ENCODE measurements around the gene RBMX2.
"Not testable (repeated sequence)": the region's sequence is repeated elsewhere in the genome, so short reads cannot be mapped to it uniquely, and the experiment has no call there.

The RBMX2 gene

GRCh38 chrX:130426531-130426930, 24.7 kb downstream of the RBMX2 start:
- Histone ChIP-seq H3K27ac (replicated peaks; ENCODE audit: low read length) (no peak overlapping the region), H2BK120ac (ENCODE audit: low read depth, low read length) (no peak overlapping the region), H4K8ac (ENCODE audit: low read depth, low read length) (no peak overlapping the region), H3K4me2 (ENCODE audit: insufficient read depth, low read length, poor library complexity, severe bottlenecking) (no peak overlapping the region), H2BK15ac (ENCODE audit: low read length) (no peak overlapping the region), H3K27me3 (ENCODE audit: control insufficient read depth in 3 of 3, insufficient read depth in 3 of 3, low read depth in 1 of 3, low read length in 3 of 3) (peaks cover 0 to 22% (median 0%) of the 10 kb centered on the region in 3 experiments), H2BK12ac (ENCODE audit: low read length) (no peak overlapping the region), H3K9ac (ENCODE audit: low read depth, low read length, poor library complexity) (no peak overlapping the region), H3K79me1 (ENCODE audit: low read depth, low read length) (no peaks in the 10 kb centered on the region), H3K4ac (ENCODE audit: low read length) (no peak overlapping the region), H3K9me3 (replicated peaks in 1 of 2; ENCODE audit: control insufficient read depth in 2 of 2, insufficient read depth in 1 of 2, low read depth in 1 of 2, low read length in 2 of 2) (no peaks in the 10 kb centered on the region), H3K4me1 (ENCODE audit: control insufficient read depth in 2 of 2, insufficient read depth in 1 of 2, low read depth in 1 of 2, low read length in 2 of 2) (no peaks in the 10 kb centered on the region), H2AK5ac (ENCODE audit: low read depth, low read length) (no peak overlapping the region), H2BK5ac (ENCODE audit: low read length) (no peak overlapping the region), H3K14ac (ENCODE audit: low read length) (no peak overlapping the region), H3K4me3 (ENCODE audit: low read length in 2 of 2) (no peak overlapping the region), H3K18ac (ENCODE audit: low read length) (no peak overlapping the region), H3K36me3 (replicated peaks in 1 of 2; ENCODE audit: control insufficient read depth in 2 of 2, insufficient read depth in 2 of 2, low read length in 2 of 2) (no peaks in the 10 kb centered on the region), H3K23ac (ENCODE audit: low read depth, low read length, poor library complexity) (no peak overlapping the region), H2AFZ (ENCODE audit: low read length) (no peak overlapping the region), H4K91ac (ENCODE audit: low read depth, low read length, poor library complexity) (no peak overlapping the region)
- WGBS, 2 donors (ENCODE audit: extremely low coverage in 2 of 2, insufficient read length in 2 of 2, insufficient replicate concordance in 1 of 2) = no CpG with 5 or more reads among the region's 6 CpGs
- no peak for DNase-seq (ENCODE audit: low spot score)

- not testable (repeated sequence) for H3K4ac ChIP-seq (ENCODE audit: low read length); H2BK5ac ChIP-seq (ENCODE audit: low read length); H3K4me1 ChIP-seq (ENCODE audit: control insufficient read depth in 2 of 2, insufficient read depth in 1 of 2, low read depth in 1 of 2, low read length in 2 of 2); H3K18ac ChIP-seq (ENCODE audit: low read length); H3K27ac ChIP-seq (replicated peaks; ENCODE audit: low read length); H2BK15ac ChIP-seq (ENCODE audit: low read length); H2BK120ac ChIP-seq (ENCODE audit: low read depth, low read length); H4K91ac ChIP-seq (ENCODE audit: low read depth, low read length, poor library complexity); H3K4me2 ChIP-seq (ENCODE audit: insufficient read depth, low read length, poor library complexity, severe bottlenecking); H3K79me1 ChIP-seq (ENCODE audit: low read depth, low read length); H3K36me3 ChIP-seq (replicated peaks in 1 of 2; ENCODE audit: control insufficient read depth in 2 of 2, insufficient read depth in 2 of 2, low read length in 2 of 2); H2BK12ac ChIP-seq (ENCODE audit: low read length); H2AK5ac ChIP-seq (ENCODE audit: low read depth, low read length); H3K14ac ChIP-seq (ENCODE audit: low read length); H3K23ac ChIP-seq (ENCODE audit: low read depth, low read length, poor library complexity); H2AFZ ChIP-seq (ENCODE audit: low read length); H4K8ac ChIP-seq (ENCODE audit: low read depth, low read length); H3K9ac ChIP-seq (ENCODE audit: low read depth, low read length, poor library complexity); H3K4me3 ChIP-seq (ENCODE audit: low read length in 2 of 2); H3K9me3 ChIP-seq (replicated peaks in 1 of 2; ENCODE audit: control insufficient read depth in 2 of 2, insufficient read depth in 1 of 2, low read depth in 1 of 2, low read length in 2 of 2); DNase-seq (ENCODE audit: low spot score)
- WGBS, 2 donors (ENCODE audit: extremely low coverage in 2 of 2, insufficient read length in 2 of 2, insufficient replicate concordance in 1 of 2) = no CpG with 5 or more reads among the region's 5 CpGs
- H3K27me3 ChIP-seq (ENCODE audit: control insufficient read depth in 3 of 3, insufficient read depth in 3 of 3, low read depth in 1 of 3, low read length in 3 of 3) = peaks cover 0 to 18% (median 0%) of the 10 kb centered on the region in 3 experiments
Observed at GRCh38 chrX:130429236-130429635, 27.4 kb downstream of the RBMX2 start.

- Histone ChIP-seq H3K36me3 (replicated peaks in 1 of 2; ENCODE audit: control insufficient read depth in 2 of 2, insufficient read depth in 2 of 2, low read length in 2 of 2) (no peaks in the 10 kb centered on the region), H3K4me1 (ENCODE audit: control insufficient read depth in 2 of 2, insufficient read depth in 1 of 2, low read depth in 1 of 2, low read length in 2 of 2) (no peaks in the 10 kb centered on the region), H3K4ac (ENCODE audit: low read length) (no peak overlapping the region), H2BK120ac (ENCODE audit: low read depth, low read length) (no peak overlapping the region), H3K18ac (ENCODE audit: low read length) (no peak overlapping the region), H2BK5ac (ENCODE audit: low read length) (no peak overlapping the region), H3K9me3 (replicated peaks in 1 of 2; ENCODE audit: control insufficient read depth in 2 of 2, insufficient read depth in 1 of 2, low read depth in 1 of 2, low read length in 2 of 2) (no peaks in the 10 kb centered on the region), H4K8ac (ENCODE audit: low read depth, low read length) (no peak overlapping the region), H2AK5ac (ENCODE audit: low read depth, low read length) (no peak overlapping the region), H3K4me3 (ENCODE audit: low read length in 2 of 2) (no peak overlapping the region), H2AFZ (ENCODE audit: low read length) (no peak overlapping the region), H2BK15ac (ENCODE audit: low read length) (no peak overlapping the region), H4K91ac (ENCODE audit: low read depth, low read length, poor library complexity) (no peak overlapping the region), H3K23ac (ENCODE audit: low read depth, low read length, poor library complexity) (no peak overlapping the region), H2BK12ac (ENCODE audit: low read length) (no peak overlapping the region), H3K27me3 (ENCODE audit: control insufficient read depth in 3 of 3, insufficient read depth in 3 of 3, low read depth in 1 of 3, low read length in 3 of 3) (no peaks in the 10 kb centered on the region), H3K4me2 (ENCODE audit: insufficient read depth, low read length, poor library complexity, severe bottlenecking) (no peak overlapping the region), H3K79me1 (ENCODE audit: low read depth, low read length) (no peaks in the 10 kb centered on the region), H3K9ac (ENCODE audit: low read depth, low read length, poor library complexity) (no peak overlapping the region), H3K14ac (ENCODE audit: low read length) (no peak overlapping the region), H3K27ac (replicated peaks; ENCODE audit: low read length) (no peak overlapping the region)
- no peak for DNase-seq (ENCODE audit: low spot score)
Observed at GRCh38 chrX:130435937-130436336, 34.1 kb downstream of the RBMX2 start.

GRCh38 chrX:130437996-130438395, 36.2 kb downstream of the RBMX2 start:
- not testable (repeated sequence) for H3K79me1 ChIP-seq (ENCODE audit: low read depth, low read length); H3K23ac ChIP-seq (ENCODE audit: low read depth, low read length, poor library complexity); H3K4me1 ChIP-seq (ENCODE audit: control insufficient read depth in 2 of 2, insufficient read depth in 1 of 2, low read depth in 1 of 2, low read length in 2 of 2); H3K14ac ChIP-seq (ENCODE audit: low read length); H2BK12ac ChIP-seq (ENCODE audit: low read length); H3K4me2 ChIP-seq (ENCODE audit: insufficient read depth, low read length, poor library complexity, severe bottlenecking); H2AK5ac ChIP-seq (ENCODE audit: low read depth, low read length); H4K91ac ChIP-seq (ENCODE audit: low read depth, low read length, poor library complexity); H3K18ac ChIP-seq (ENCODE audit: low read length); H2BK120ac ChIP-seq (ENCODE audit: low read depth, low read length); H3K27me3 ChIP-seq (ENCODE audit: control insufficient read depth in 3 of 3, insufficient read depth in 3 of 3, low read depth in 1 of 3, low read length in 3 of 3); H3K27ac ChIP-seq (replicated peaks; ENCODE audit: low read length); H2AFZ ChIP-seq (ENCODE audit: low read length); H2BK5ac ChIP-seq (ENCODE audit: low read length); H3K4ac ChIP-seq (ENCODE audit: low read length); H3K4me3 ChIP-seq (ENCODE audit: low read length in 2 of 2); H2BK15ac ChIP-seq (ENCODE audit: low read length); H4K8ac ChIP-seq (ENCODE audit: low read depth, low read length); H3K36me3 ChIP-seq (replicated peaks in 1 of 2; ENCODE audit: control insufficient read depth in 2 of 2, insufficient read depth in 2 of 2, low read length in 2 of 2); H3K9me3 ChIP-seq (replicated peaks in 1 of 2; ENCODE audit: control insufficient read depth in 2 of 2, insufficient read depth in 1 of 2, low read depth in 1 of 2, low read length in 2 of 2); H3K9ac ChIP-seq (ENCODE audit: low read depth, low read length, poor library complexity); DNase-seq (ENCODE audit: low spot score)
- no CpG with 5 or more reads among the region's 2 CpGs for WGBS, 2 donors (ENCODE audit: extremely low coverage in 2 of 2, insufficient read length in 2 of 2, insufficient replicate concordance in 1 of 2)

Measured in neuronal stem cell (in vitro differentiated cells).